Lower leg skin (tissue), 4 donors: Measurements from ENCODE around the gene TRPV5. TPM values are rescaled to one million over a fixed set of nuclear protein-coding genes. Genes with fewer than 3 reads are reported as not detected.
A peak's percentile ranks its signal among the peaks of the same experiment; 100 is the strongest.

Experiments
- DNase-seq, 2 donors: peaks; one replicate each; pipeline ENCODE4 v3.0.0-alpha.2; 2019; ENCODE audit warnings: low spot score in 2 of 2
- H3K4me3 ChIP-seq: fragments of 200-600 bp; sonication (generic); 2 replicates; pipeline ENCODE4 v1.5.1; 2017; ENCODE audit warnings: mild to moderate bottlenecking, low read depth; ENCODE audit not compliant: poor library complexity, severe bottlenecking
- CTCF ChIP-seq, 3 donors: fragments of 450-650 bp; IDR thresholded peaks; one replicate each; pipeline ENCODE4 v1.5.1; 2016; ENCODE audit warnings: antibody characterized with exemption in 3 of 3, mild to moderate bottlenecking in 3 of 3, moderate library complexity in 2 of 3
- POLR2A ChIP-seq, 2 donors: fragments of 450-650 bp; IDR thresholded peaks; one replicate each; pipeline ENCODE4 v1.6.1; 2016 to 2017; ENCODE audit warnings: antibody characterized with exemption in 2 of 2, mild to moderate bottlenecking in 1 of 2, moderate library complexity in 1 of 2
- WGBS, 2 donors: methylation state at CpG; one replicate each; pipeline ENCODE4 v1.1.5; 2018; 5-methylcytosine and 5-hydroxymethylcytosine counted together
- intact Hi-C: fragments of 100-400 bp; cut with DNase I; formaldehyde crosslinking; loops from one replicate; pipeline ENCODE4 v1.15.0; 2023; ENCODE audit warnings: low total_unique reads
- total RNA-seq, 4 donors: library from RNA; depleted of rRNA; stranded (reverse); fragments of >200 nt; gene quantifications; one replicate each; pipeline ENCODE4 v1.1.0, GENCODE V29; 2016

TRPV5 gene
- total RNA-seq, 4 donors from 2014 or later = not detected

DNA sequence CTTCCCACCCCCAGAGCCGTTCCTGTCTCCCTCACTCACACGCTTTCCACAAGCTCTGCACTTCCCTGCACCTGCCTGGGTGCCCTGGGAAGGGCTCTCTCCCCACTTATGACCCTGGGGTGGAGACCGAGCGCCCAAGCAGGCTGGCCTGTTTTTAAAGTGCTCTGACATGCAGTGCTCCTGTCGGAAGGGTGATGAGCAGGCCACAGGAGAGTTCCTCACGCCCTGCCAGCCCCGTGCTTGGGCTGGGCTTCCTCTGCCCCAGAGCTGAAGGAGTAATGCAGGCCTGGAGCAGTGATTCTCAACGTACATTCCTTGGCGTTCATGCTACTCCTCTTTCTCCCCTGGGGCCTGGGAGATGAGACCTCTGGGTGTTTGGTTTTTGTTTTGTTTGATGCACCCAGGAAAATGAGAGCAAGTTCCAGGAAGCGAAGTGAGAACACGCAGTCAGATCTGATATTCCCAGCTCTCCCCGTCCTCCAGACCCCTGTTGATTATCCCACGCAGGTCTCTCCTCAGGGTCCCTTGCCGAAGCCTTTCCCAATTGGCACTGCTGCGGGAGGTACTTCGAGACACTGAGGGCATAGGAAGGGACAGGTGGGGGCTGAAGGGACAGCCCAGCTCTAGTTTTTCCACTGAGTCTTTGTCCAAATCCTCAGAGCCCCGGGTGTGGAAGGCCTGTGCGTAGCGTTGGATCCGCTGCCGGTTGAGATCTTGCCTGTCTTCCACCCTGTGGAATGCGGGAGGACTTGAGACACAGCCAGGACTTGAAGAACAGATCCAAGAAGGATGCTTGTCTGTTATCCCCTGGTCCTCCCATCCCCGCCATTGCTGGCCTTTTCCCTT is 62.1 kb downstream of the TRPV5 start:
- no peak for TF ChIP-seq POLR2A (IDR thresholded peaks at IDR 0.05)
- TF ChIP-seq CTCF (IDR thresholded peaks at IDR 0.05) = no peak
- 73 to 79% methylated on average over 23 of the region's 23 CpGs for WGBS, 2 donors
- peak in 1 of 2 donors; percentile 66 for DNase-seq
- intact Hi-C loops = no loop called here
- no peak overlapping the region for H3K4me3 ChIP-seq

DNA sequence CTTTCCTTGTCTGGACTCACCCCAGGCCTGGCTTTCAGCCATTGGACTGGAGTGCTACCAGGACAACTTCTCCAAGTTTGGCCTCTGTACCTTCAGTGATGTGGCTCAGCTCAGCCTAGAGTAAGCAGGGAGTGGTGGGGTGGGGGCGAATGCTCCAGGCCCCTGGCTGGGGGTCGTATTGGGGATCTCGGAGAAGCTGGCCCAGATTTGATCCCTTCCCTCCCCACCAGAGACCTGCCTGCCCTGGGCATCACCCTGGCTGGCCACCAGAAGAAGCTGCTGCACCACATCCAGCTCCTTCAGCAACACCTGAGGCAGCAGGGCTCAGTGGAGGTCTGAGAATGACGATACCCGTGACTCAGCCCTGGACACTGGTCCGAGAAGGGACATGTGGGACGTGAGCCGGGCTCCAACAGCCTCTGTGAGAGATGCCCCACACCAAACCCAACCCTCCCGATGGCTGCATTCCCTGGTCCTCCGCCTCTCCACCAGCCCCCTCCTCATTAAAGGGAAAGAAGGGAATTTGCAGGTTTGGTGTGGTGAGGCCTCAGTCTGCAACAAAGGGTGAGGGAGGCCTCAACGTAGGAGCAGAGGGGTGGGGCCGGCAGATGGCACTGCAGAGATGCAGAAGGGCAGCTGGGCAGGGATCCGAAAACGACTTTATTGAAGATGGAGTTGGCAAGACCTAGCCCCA is 62.8 kb downstream of the TRPV5 start:
- intact Hi-C loops = no loop called here
- 69 to 78% methylated on average over 7 to 11 of the region's 14 CpGs for WGBS, 2 donors
- peak in 1 of 2 donors; percentile 83 for DNase-seq
- TF ChIP-seq CTCF (IDR thresholded peaks at IDR 0.05) (no peak), POLR2A (IDR thresholded peaks at IDR 0.05) (no peak)
- no peak overlapping the region for H3K4me3 ChIP-seq

GRCh38 chr7:142870147-142870559 is 63.4 kb downstream of the TRPV5 start:
- WGBS, 2 donors = 79 to 81% methylated on average over 8 of the region's 8 CpGs
- TF ChIP-seq CTCF (IDR thresholded peaks at IDR 0.05) = no peak
- TF ChIP-seq POLR2A (IDR thresholded peaks at IDR 0.05) = no peak
- peak in 1 of 2 donors; percentile 81 for DNase-seq
- no peak overlapping the region for H3K4me3 ChIP-seq
- intact Hi-C loops = no loop called here

- no peak overlapping the region for H3K4me3 ChIP-seq
- DNase-seq = no peak
- intact Hi-C loops = no loop called here
- WGBS, 2 donors = 75 to 82% methylated on average over 2 of the region's 2 CpGs
- no peak for TF ChIP-seq CTCF (IDR thresholded peaks at IDR 0.05)
- TF ChIP-seq POLR2A (IDR thresholded peaks at IDR 0.05) = no peak
These were observed 64.1 kb downstream of the TRPV5 start for GRCh38 chr7:142869434-142869833.

GRCh38 chr7:142868986-142869415 is 64.5 kb downstream of the TRPV5 start:
- intact Hi-C loops = no loop called here
- peak in 1 of 2 donors; percentile 50 for DNase-seq
- 89 to 93% methylated on average over 10 to 11 of the region's 11 CpGs for WGBS, 2 donors
- TF ChIP-seq POLR2A (IDR thresholded peaks at IDR 0.05) (no peak), CTCF (IDR thresholded peaks at IDR 0.05) (no peak)
- H3K4me3 ChIP-seq = no peak overlapping the region
